ENCODE measurements around the gene OR6K2.
"Not testable (repeated sequence)": the region's sequence is repeated elsewhere in the genome, so short reads cannot be mapped to it uniquely, and the experiment has no call there.

Gene OR6K2

GRCh38 chr1:158700552-158700951 is at the start of gene OR6K2:
OR6K2 (minus strand) TSS chr1:158700652; CDS start chr1:158700652, 0 bp downstream.
- no peak for ATAC-seq
- no peak for DNase-seq

- no peak for ATAC-seq
- DNase-seq, result no peak
Observed at GRCh38 chr1:158735848-158736247, 35.4 kb upstream of the OR6K2 start.

- ATAC-seq, result no peak
- DNase-seq, result no peak
Observed at GRCh38 chr1:158732524-158732923, 32.1 kb upstream of the OR6K2 start.

GRCh38 chr1:158731707-158732106 is 31.3 kb upstream of the OR6K2 start:
- DNase-seq (no peak), ATAC-seq (no peak)

GRCh38 chr1:158730453-158730852 is 30.0 kb upstream of the OR6K2 start:
- ATAC-seq, result no peak
- DNase-seq, result no peak

- DNase-seq (no peak), ATAC-seq (no peak)
Observed at GRCh38 chr1:158728510-158729225, 28.2 kb upstream of the OR6K2 start.

- no peak for ATAC-seq
- DNase-seq, result no peak
Observed at GRCh38 chr1:158724442-158724841, 24.0 kb upstream of the OR6K2 start.

GRCh38 chr1:158720620-158721019 is 20.2 kb upstream of the OR6K2 start, which contains the start of gene OR6K3:
OR6K3 (minus strand) TSS chr1:158720720; CDS start chr1:158718115, 2,605 bp downstream.
- ATAC-seq (no peak), DNase-seq (no peak)

GRCh38 chr1:158719664-158720063 is 19.2 kb upstream of the OR6K2 start:
- ATAC-seq (no peak), DNase-seq (no peak)

- ATAC-seq, result no peak
- DNase-seq, result no peak
Observed at GRCh38 chr1:158717344-158717743, 16.9 kb upstream of the OR6K2 start.

- peak; percentile 52 for ATAC-seq
- no peak for DNase-seq
Observed at GRCh38 chr1:158716335-158716734, 15.9 kb upstream of the OR6K2 start.

- no peak for ATAC-seq
- DNase-seq, result no peak
Observed at GRCh38 chr1:158714754-158715153, 14.3 kb upstream of the OR6K2 start.

- DNase-seq (no peak), ATAC-seq (no peak)
Observed at GRCh38 chr1:158711098-158711497, 10.6 kb upstream of the OR6K2 start.

- ATAC-seq, result no peak
- DNase-seq, result no peak
Observed at GRCh38 chr1:158706096-158706495, 5.6 kb upstream of the OR6K2 start.

- no peak for DNase-seq
- no peak for ATAC-seq
Observed at GRCh38 chr1:158694596-158694995, 5.9 kb downstream of the OR6K2 start.

- DNase-seq (no peak), ATAC-seq (no peak)
Observed at GRCh38 chr1:158692356-158692755, 8.1 kb downstream of the OR6K2 start.

- ATAC-seq, result no peak
- no peak for DNase-seq
Observed at GRCh38 chr1:158691907-158692306, 8.5 kb downstream of the OR6K2 start.

GRCh38 chr1:158691149-158691548 is 9.3 kb downstream of the OR6K2 start:
- DNase-seq, ATAC-seq: not testable (repeated sequence)

GRCh38 chr1:158689875-158690274 is 10.6 kb downstream of the OR6K2 start:
- no peak for ATAC-seq
- no peak for DNase-seq

- ATAC-seq (no peak), DNase-seq (no peak)
Observed at GRCh38 chr1:158689110-158689509, 11.3 kb downstream of the OR6K2 start.

- not testable (repeated sequence) for DNase-seq, ATAC-seq
Observed at GRCh38 chr1:158688343-158688742, 12.1 kb downstream of the OR6K2 start.

- ATAC-seq (no peak), DNase-seq (no peak)
Observed at GRCh38 chr1:158687037-158687436, 13.4 kb downstream of the OR6K2 start.

GRCh38 chr1:158686111-158687009 is 14.1 kb downstream of the OR6K2 start, which contains the start of gene SPTA1:
SPTA1 (minus strand) TSS chr1:158686715; CDS start chr1:158686517, 198 bp downstream.
- no peak for ATAC-seq

More at GRCh38 chr1:158686111-158687009, 14.1 kb downstream of the OR6K2 start, which contains the start of gene SPTA1:
- DNase-seq, result no peak
